ENCODE measurements around the gene LCN6. TPM values are rescaled to one million over a fixed set of nuclear protein-coding genes. Genes with fewer than 3 reads are reported as not detected.

LCN6 gene
- total RNA-seq, 1 experiment from 2014 or later: not detected

- no peak overlapping the region for H3K4me2 ChIP-seq (ENCODE audit: insufficient read depth, insufficient read length, low read length)
- H3K27ac ChIP-seq (ENCODE audit: insufficient read length, low read depth, low read length): no peak overlapping the region
- H3K79me1 ChIP-seq (ENCODE audit: insufficient read depth, low read depth, low read length, poor library complexity, severe bottlenecking): peaks cover 5% of the 10 kb centered on the region
- no peak overlapping the region for H3K4ac ChIP-seq (ENCODE audit: low read depth, low read length)
- no peak overlapping the region for H3K23ac ChIP-seq (ENCODE audit: insufficient read length, low read depth, low read length)
- Mint-ChIP-seq H3K27ac (peak overlapping the region in 1 of 3 experiments; percentile 71; a peak in 2 of 7 replicates), H3K9me3 (no peaks in the 10 kb centered on the region; a peak in 1 of 5 replicates), H3K4me1 (peaks cover 9 to 15% of the 10 kb centered on the region in 2 experiments), H3K27me3 (ENCODE audit: low read depth) (no peaks in the 10 kb centered on the region; the same call in 1 of the 2 replicates), H3K36me3 (ENCODE audit: insufficient read depth in 1 of 3, low read depth in 3 of 3) (peaks cover 26 to 36% (median 30%) of the 10 kb centered on the region in 3 experiments; a peak in 6 of 7 replicates), H3K4me3 (no peak overlapping the region)
- no peak overlapping the region for H3K56ac ChIP-seq (ENCODE audit: insufficient read length, low read depth, low read length)
- no peak overlapping the region for H3K14ac ChIP-seq (ENCODE audit: insufficient read depth, low read length)
- H3K9me3 ChIP-seq (ENCODE audit: control insufficient read depth, low read depth, low read length): no peaks in the 10 kb centered on the region
- no peaks in the 10 kb centered on the region for H3K4me1 ChIP-seq (ENCODE audit: insufficient read depth, low read length)
- no peak overlapping the region for H4K8ac ChIP-seq (replicated peaks; ENCODE audit: insufficient read length, low read depth, low read length)
- no peak overlapping the region for H2BK120ac ChIP-seq (ENCODE audit: low read depth, low read length, poor library complexity, severe bottlenecking)
- H3K23me2 ChIP-seq (ENCODE audit: insufficient read length, low read depth, low read length, poor library complexity, severe bottlenecking): no peaks in the 10 kb centered on the region
- H4K5ac ChIP-seq (ENCODE audit: insufficient read length, low read depth, low read length): no peak overlapping the region
- H3K27me3 ChIP-seq (ENCODE audit: insufficient read depth, low read length): no peaks in the 10 kb centered on the region
- H2AFZ ChIP-seq (ENCODE audit: low read length): no peak overlapping the region
- no peak overlapping the region for H2AK5ac ChIP-seq (ENCODE audit: insufficient read length, low read length)
- H3K18ac ChIP-seq (ENCODE audit: insufficient read length, low read depth, low read length): no peak overlapping the region
- no CpG with 5 or more reads among the region's 30 CpGs for WGBS (ENCODE audit: extremely low coverage, insufficient read length, low lambda C conversion rate)
- H2BK12ac ChIP-seq (ENCODE audit: insufficient read length, low read depth, low read length): no peak overlapping the region
- no peak overlapping the region for H3K9ac ChIP-seq (ENCODE audit: extremely low read depth, insufficient read length, low read length)
- H2BK15ac ChIP-seq (ENCODE audit: low read depth, low read length): no peak overlapping the region
- H2BK5ac ChIP-seq (ENCODE audit: insufficient read length, low read length): no peak overlapping the region
- no peaks in the 10 kb centered on the region for H4K20me1 ChIP-seq (ENCODE audit: control insufficient read depth, insufficient read depth, insufficient read length)
- peaks cover 3% of the 10 kb centered on the region; the same call in 1 of the 2 replicates for H3K79me2 ChIP-seq (ENCODE audit: insufficient read depth, low read length)
- peak; percentile 32 for DNase-seq
- no peak for TF ChIP-seq CTCF (conservative IDR thresholded peaks at IDR 0.05)
- H2BK20ac ChIP-seq (ENCODE audit: low read depth, low read length, poor library complexity, severe bottlenecking): no peak overlapping the region
- H4K91ac ChIP-seq (ENCODE audit: insufficient read length, low read depth, low read length): no peak overlapping the region
- no peak overlapping the region for H3T11ph ChIP-seq (ENCODE audit: low read length)
Measured at GRCh38 chr9:136721339-136722092, 26.8 kb downstream of the LCN6 start.
